Stimulated activated naive B cell treated with anti-CD40 and anti-IgM and Interleukin-4, amounts not matched to agents 10 μg/mL and 1 μg/mL and 100 μg/mL, for 72 hours (primary cell): ENCODE measurements around the gene ADIG.

Experiments
- ATAC-seq, 2 donors: fragments of 150-1000 bp; cut with Tn5 transposase; replicated peaks; 2 replicates each; pipeline ENCODE4 v1.10.0; 2021; ENCODE audit warnings: moderate library complexity in 1 of 2
- DNase-seq: peaks from one replicate; pipeline ENCODE4 v3.0.0; 2021
- H3K27ac Mint-ChIP-seq: one replicate; pipeline ENCODE4 v1.8.0; 2022; ENCODE audit warnings: mild to moderate bottlenecking, mixed read lengths
- H3K27me3 Mint-ChIP-seq, 2 donors: one replicate each; pipeline ENCODE4 v1.8.0; 2022; ENCODE audit warnings: mixed read lengths in 2 of 2
- H3K36me3 Mint-ChIP-seq, 2 donors: one replicate each; pipeline ENCODE4 v1.8.0; 2022; ENCODE audit warnings: mixed read lengths in 2 of 2, mild to moderate bottlenecking in 1 of 2
- H3K4me1 Mint-ChIP-seq, 2 donors: one replicate each; pipeline ENCODE4 v1.8.0; 2022; ENCODE audit warnings: mixed read lengths in 2 of 2, mild to moderate bottlenecking in 1 of 2
- H3K4me3 Mint-ChIP-seq, 2 donors: one replicate each; pipeline ENCODE4 v1.8.0; 2022; ENCODE audit warnings: mild to moderate bottlenecking in 2 of 2, mixed read lengths in 2 of 2, moderate library complexity in 1 of 2
- H3K9me3 Mint-ChIP-seq, 2 donors: one replicate each; pipeline ENCODE4 v1.8.0; 2022; ENCODE audit warnings: mixed read lengths in 2 of 2, mild to moderate bottlenecking in 1 of 2

Gene ADIG

DNA sequence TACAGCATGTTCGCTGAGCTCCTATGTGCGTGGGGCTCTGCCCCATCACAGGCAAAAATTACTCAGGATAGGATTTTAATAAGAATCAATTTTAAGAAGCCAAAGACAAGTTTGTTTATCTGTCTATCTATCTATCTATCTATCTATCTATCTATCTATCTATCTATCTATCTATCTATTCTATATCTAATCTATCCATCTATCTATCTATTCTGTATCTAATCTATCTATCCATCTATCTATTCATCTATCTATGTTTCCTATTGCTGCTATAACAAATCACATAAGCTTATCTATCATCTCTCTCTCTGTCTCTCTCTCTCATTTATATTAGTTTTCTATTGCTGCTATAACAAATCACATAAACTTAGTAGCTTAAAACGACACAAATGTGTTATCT lies 22.3 kb downstream of the ADIG start:
- no peaks in the 10 kb centered on the region for H3K9me3 Mint-ChIP-seq
- ATAC-seq (no peak), DNase-seq (no peak)
- H3K27ac Mint-ChIP-seq: no peak overlapping the region
- H3K4me1 Mint-ChIP-seq: peaks cover 9 to 20% of the 10 kb centered on the region in 2 donors
- H3K36me3 Mint-ChIP-seq: no peaks in the 10 kb centered on the region
- H3K4me3 Mint-ChIP-seq: no peak overlapping the region
- peaks cover 45 to 76% of the 10 kb centered on the region in 2 donors for H3K27me3 Mint-ChIP-seq

GRCh38 chr20:38604873-38605303 lies 23.9 kb downstream of the ADIG start:
- ATAC-seq (no peak), DNase-seq (no peak)
- Mint-ChIP-seq H3K36me3 (no peaks in the 10 kb centered on the region), H3K27me3 (peaks cover 43 to 72% of the 10 kb centered on the region in 2 donors), H3K4me1 (peaks cover 9 to 21% of the 10 kb centered on the region in 2 donors), H3K27ac (no peak overlapping the region), H3K4me3 (no peak overlapping the region), H3K9me3 (no peaks in the 10 kb centered on the region)

DNA sequence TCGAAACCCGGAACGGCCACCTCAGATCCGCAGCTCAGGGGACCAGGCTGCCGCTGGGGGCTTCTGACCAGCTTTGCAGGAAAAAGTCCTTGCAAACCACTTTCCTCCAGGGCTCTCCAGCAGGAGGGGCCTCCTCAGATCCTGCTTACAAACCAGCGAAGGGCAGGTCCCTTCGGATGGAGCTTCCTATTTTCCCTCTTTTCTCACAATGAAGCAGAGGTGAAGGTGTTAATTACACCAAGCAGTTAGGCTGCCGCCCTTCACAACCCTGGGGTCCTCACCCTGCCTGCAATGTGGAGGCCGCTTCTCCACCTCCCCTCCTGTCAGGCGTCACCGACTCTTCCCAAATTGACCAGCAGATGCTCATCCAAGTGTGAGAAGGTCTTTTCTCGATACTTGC lies 26.4 kb downstream of the ADIG start:
- ATAC-seq: no peak
- peaks cover 4 to 6% of the 10 kb centered on the region in 2 donors for H3K4me1 Mint-ChIP-seq
- H3K4me3 Mint-ChIP-seq: no peak overlapping the region
- H3K27me3 Mint-ChIP-seq: peaks cover 30 to 60% of the 10 kb centered on the region in 2 donors
- no peak for DNase-seq
- no peak overlapping the region for H3K27ac Mint-ChIP-seq
- no peaks in the 10 kb centered on the region for H3K9me3 Mint-ChIP-seq
- H3K36me3 Mint-ChIP-seq: no peaks in the 10 kb centered on the region

GRCh38 chr20:38608188-38608587 lies 27.2 kb downstream of the ADIG start:
- H3K9me3 Mint-ChIP-seq: no peaks in the 10 kb centered on the region
- no peaks in the 10 kb centered on the region for H3K36me3 Mint-ChIP-seq
- H3K27ac Mint-ChIP-seq: no peak overlapping the region
- H3K4me1 Mint-ChIP-seq: peaks cover 4 to 5% of the 10 kb centered on the region in 2 donors
- ATAC-seq: no peak
- no peak for DNase-seq
- peaks cover 24 to 56% of the 10 kb centered on the region in 2 donors for H3K27me3 Mint-ChIP-seq
- H3K4me3 Mint-ChIP-seq: no peak overlapping the region

DNA sequence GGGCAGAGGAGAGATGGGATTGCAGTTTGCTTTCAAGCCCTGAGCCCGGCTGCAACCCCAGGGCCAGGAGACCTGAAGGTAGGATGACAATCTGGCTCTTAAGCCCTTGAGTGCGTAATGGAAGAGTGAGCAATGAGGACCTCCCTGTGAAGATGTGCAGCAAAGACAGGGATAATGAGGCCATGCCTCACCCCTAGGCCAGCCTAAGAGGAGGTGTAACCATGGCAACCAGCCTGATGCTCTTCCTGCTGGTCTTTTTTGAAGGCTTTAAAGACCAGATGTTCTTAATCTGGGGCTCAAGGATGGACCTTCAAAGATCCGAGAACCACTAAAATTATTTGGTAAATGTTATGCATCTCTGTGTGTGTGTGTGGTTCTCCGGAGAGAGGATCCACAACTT lies 28.8 kb downstream of the ADIG start:
- H3K4me3 Mint-ChIP-seq: no peak overlapping the region
- DNase-seq (no peak), ATAC-seq (no peak)
- H3K9me3 Mint-ChIP-seq: no peaks in the 10 kb centered on the region
- H3K27me3 Mint-ChIP-seq: peaks cover 16 to 47% of the 10 kb centered on the region in 2 donors
- H3K36me3 Mint-ChIP-seq: no peaks in the 10 kb centered on the region
- H3K4me1 Mint-ChIP-seq: peaks cover 4 to 5% of the 10 kb centered on the region in 2 donors
- H3K27ac Mint-ChIP-seq: no peak overlapping the region

DNA sequence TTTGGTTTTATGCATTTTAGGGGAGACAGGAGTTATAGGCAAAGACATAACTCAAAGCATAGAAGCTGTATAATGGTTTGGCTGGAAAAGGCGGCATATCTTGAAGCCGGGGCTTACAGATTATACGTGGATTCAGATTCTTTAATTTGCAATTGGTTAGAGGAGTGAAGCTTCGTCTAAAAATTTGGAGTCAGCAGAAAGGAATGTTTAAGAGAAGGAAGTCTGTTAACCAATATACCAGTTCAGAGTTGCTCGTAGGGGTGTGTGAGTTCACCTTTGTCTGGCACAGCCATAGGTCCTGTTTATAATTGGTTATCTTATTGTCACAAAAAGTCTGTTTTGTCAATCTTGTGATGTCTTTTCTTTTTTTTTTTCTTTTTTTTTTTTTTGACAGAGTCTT lies 29.5 kb downstream of the ADIG start:
- Mint-ChIP-seq H3K36me3 (no peaks in the 10 kb centered on the region), H3K27me3 (peaks cover 12 to 42% of the 10 kb centered on the region in 2 donors), H3K27ac (no peak overlapping the region), H3K4me1 (peaks cover 4 to 5% of the 10 kb centered on the region in 2 donors), H3K4me3 (no peak overlapping the region), H3K9me3 (no peaks in the 10 kb centered on the region)
- no peak for DNase-seq
- no peak for ATAC-seq

GRCh38 chr20:38612751-38613515 lies 31.9 kb downstream of the ADIG start:
- no peak overlapping the region for H3K4me3 Mint-ChIP-seq
- ATAC-seq (no peak), DNase-seq (no peak)
- no peak overlapping the region for H3K27ac Mint-ChIP-seq
- H3K27me3 Mint-ChIP-seq: peaks cover 20 to 42% of the 10 kb centered on the region in 2 donors
- peaks cover 0 to 5% of the 10 kb centered on the region in 2 donors for H3K4me1 Mint-ChIP-seq
- no peaks in the 10 kb centered on the region for H3K9me3 Mint-ChIP-seq
- no peaks in the 10 kb centered on the region for H3K36me3 Mint-ChIP-seq

DNA sequence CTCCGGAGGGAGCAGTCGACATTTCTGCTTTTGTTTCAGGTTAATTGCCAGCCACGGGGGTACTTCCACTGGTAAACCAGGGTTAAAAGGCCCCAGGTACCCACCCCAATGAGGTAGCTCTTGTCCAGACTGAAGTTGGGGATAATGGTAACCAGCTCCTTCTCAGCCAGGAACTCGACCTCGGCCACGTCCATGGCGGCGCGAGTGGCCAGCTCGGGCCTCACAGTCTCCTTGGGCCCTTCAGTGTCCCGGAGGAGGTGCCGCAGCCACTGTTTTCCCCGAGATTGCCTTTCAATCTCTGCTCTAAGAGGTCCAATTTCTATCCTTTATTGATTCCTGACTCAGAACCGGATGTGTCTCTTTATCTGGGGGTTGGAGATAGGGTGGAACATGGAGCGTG lies 34.3 kb downstream of the ADIG start:
- Mint-ChIP-seq H3K27ac (no peak overlapping the region), H3K4me3 (no peak overlapping the region), H3K9me3 (no peaks in the 10 kb centered on the region), H3K4me1 (no peaks in the 10 kb centered on the region), H3K27me3 (peaks cover 35 to 41% of the 10 kb centered on the region in 2 donors), H3K36me3 (no peaks in the 10 kb centered on the region)
- DNase-seq: no peak
- ATAC-seq: no peak

DNA sequence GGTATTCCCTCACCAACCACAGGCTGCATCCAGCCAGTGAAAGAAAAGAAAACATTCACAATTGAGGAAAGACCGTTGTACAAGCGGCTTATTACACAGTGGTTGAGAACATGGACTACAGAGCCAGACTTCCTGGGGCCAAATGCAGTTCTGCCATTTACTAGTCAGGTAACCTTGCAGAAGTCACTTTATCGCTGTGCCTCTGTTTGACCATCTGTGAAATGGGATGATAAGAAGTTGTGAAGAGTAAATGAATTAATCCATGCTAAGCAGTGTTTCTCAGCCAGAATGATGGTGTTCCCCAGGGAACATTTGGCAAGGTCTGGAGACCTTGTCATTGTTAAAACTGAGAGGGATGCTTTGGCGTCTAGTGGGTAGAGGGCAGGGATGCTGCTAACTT lies 35.5 kb downstream of the ADIG start:
- no peak overlapping the region for H3K27ac Mint-ChIP-seq
- H3K27me3 Mint-ChIP-seq: peaks cover 34 to 43% of the 10 kb centered on the region in 2 donors
- DNase-seq (no peak), ATAC-seq (no peak)
- H3K4me3 Mint-ChIP-seq: no peak overlapping the region
- no peaks in the 10 kb centered on the region for H3K4me1 Mint-ChIP-seq
- H3K9me3 Mint-ChIP-seq: no peaks in the 10 kb centered on the region
- no peaks in the 10 kb centered on the region for H3K36me3 Mint-ChIP-seq

DNA sequence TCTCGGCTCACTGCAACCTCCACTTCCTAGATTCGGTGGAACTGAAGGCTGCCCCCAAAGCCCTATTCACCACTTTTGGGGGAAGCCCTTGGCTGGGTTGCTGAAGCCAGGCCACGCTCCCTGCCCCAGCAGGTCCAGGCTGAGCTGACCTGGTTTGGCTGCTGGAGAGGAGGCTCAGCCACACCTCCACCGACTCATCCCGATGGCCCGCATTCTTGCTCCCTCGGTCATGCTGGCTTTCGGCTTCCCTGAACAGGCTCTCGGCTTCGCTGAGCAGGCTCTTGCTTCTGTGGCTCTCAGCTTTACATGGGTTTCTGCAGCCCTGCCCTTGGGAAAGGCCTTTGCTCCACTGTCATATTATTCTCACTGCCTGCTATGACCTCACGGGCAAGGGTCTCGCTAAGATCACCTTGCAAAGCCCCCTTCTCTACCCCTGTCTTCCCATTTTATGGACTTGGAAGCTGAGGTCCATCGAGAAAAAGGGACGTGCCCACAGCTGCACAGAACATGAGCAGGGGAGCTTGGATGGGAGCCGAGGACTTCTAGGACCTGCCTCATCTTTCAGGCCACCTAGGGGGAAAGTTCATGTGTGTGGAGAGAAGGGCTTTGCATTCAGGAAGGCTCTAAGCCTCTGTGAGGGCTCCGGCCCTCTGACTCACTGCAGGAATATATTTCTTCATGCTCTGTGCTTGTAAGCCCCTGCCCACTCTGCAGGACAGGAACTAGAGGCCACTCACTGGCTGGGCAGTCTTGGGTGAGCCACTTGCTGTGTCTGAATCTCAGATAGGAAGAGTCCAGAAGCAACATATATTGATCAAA lies 36.2 kb downstream of the ADIG start:
- peaks cover 34 to 44% of the 10 kb centered on the region in 2 donors for H3K27me3 Mint-ChIP-seq
- DNase-seq (no peak), ATAC-seq (no peak)
- no peak overlapping the region for H3K4me3 Mint-ChIP-seq
- no peak overlapping the region for H3K27ac Mint-ChIP-seq
- H3K36me3 Mint-ChIP-seq: no peaks in the 10 kb centered on the region
- H3K4me1 Mint-ChIP-seq: no peaks in the 10 kb centered on the region
- H3K9me3 Mint-ChIP-seq: no peaks in the 10 kb centered on the region

DNA sequence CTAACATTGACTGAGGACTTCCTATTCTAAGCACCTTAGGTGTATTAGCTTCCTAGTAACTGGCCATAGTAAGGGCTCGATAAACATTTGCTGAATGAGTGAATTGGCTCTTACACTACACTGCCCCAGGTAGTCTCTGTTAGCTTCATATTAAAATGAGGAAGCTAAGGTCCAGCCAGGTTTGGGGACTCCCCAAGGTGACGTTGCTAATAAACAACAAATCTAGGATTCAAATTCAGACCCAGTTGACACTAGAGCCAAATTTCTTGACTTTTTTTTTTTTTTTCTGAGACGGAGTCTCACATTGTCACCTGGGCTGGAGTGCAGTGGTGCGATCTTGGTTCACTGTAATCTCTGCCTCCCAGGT lies 36.8 kb downstream of the ADIG start:
- DNase-seq (no peak), ATAC-seq (peak in 1 of 2 donors; percentile 39)
- Mint-ChIP-seq H3K27ac (no peak overlapping the region), H3K4me1 (no peaks in the 10 kb centered on the region), H3K27me3 (peaks cover 34 to 43% of the 10 kb centered on the region in 2 donors), H3K4me3 (no peak overlapping the region), H3K9me3 (no peaks in the 10 kb centered on the region), H3K36me3 (no peaks in the 10 kb centered on the region)

DNA sequence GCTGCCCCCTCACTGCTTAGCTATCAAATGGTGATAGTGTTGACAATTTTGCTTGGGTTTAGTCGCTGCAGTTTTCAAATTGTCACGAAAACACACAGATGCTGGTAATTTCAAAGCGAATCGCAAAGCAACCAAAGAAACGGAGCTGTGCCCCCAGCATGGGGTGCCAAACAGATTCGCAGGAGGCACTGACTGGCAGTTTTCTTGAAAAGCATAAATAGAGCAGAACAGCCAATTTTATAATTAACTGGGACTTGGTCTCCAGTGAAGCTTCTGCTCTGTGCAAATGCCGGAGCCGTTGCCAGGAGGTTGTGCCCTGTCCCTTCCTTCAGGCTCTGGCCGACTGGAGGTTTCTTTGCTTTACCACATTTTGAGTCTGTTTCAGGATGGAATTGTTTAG lies 39.4 kb downstream of the ADIG start:
- H3K9me3 Mint-ChIP-seq: peaks cover 0 to 4% of the 10 kb centered on the region in 2 donors
- H3K4me1 Mint-ChIP-seq: no peaks in the 10 kb centered on the region
- ATAC-seq (no peak), DNase-seq (no peak)
- H3K27me3 Mint-ChIP-seq: peaks cover 31 to 36% of the 10 kb centered on the region in 2 donors
- no peak overlapping the region for H3K27ac Mint-ChIP-seq
- H3K36me3 Mint-ChIP-seq: no peaks in the 10 kb centered on the region
- no peak overlapping the region for H3K4me3 Mint-ChIP-seq

DNA sequence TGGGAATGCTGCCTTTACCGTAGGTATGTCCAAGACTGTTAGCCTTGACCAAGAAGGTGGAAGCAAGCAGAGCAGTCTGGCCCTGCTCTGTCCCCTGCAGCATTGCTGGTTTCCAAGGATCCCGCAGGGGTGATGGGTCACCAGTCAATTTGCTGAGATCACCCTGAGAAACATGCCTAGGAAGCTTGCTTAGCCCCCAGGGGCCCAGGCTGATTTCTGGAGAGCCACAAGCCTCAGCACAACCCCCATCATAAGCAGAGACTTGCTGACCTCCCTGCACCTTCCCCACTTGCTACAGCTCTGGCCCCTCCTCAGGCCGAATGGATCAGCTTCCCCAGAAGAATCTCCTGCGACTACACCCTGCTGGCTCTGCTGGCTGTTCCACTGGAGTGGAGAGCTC lies 42.1 kb downstream of the ADIG start:
- Mint-ChIP-seq H3K27me3 (peaks cover 18 to 26% of the 10 kb centered on the region in 2 donors), H3K36me3 (no peaks in the 10 kb centered on the region), H3K27ac (no peak overlapping the region), H3K4me1 (no peaks in the 10 kb centered on the region), H3K9me3 (peaks cover 0 to 4% of the 10 kb centered on the region in 2 donors), H3K4me3 (no peak overlapping the region)
- DNase-seq (no peak), ATAC-seq (no peak)

DNA sequence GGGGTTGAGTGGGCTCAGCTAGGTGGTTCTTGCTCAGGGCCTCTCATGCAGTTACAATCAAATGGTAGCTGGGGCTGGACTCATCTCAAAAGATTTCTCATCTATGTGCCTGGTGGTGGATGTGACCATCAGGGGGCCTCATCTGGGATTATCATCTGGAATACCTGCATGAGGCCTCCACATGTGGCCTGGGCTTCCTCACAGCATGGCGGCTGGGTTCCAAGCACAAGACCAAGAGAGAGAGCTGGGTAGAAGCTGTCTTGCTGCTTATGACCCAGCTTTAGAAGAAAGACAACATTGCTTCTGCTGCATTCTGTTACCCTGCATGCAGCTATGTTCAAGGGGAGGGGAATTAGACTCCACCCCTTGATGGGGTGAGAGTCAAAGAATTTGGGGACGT lies 43.1 kb downstream of the ADIG start:
- no peak overlapping the region for H3K4me3 Mint-ChIP-seq
- no peaks in the 10 kb centered on the region for H3K4me1 Mint-ChIP-seq
- H3K9me3 Mint-ChIP-seq: peaks cover 0 to 4% of the 10 kb centered on the region in 2 donors
- DNase-seq: no peak
- ATAC-seq: no peak
- no peak overlapping the region for H3K27ac Mint-ChIP-seq
- H3K36me3 Mint-ChIP-seq: no peaks in the 10 kb centered on the region
- peaks cover 11 to 21% of the 10 kb centered on the region in 2 donors for H3K27me3 Mint-ChIP-seq

DNA sequence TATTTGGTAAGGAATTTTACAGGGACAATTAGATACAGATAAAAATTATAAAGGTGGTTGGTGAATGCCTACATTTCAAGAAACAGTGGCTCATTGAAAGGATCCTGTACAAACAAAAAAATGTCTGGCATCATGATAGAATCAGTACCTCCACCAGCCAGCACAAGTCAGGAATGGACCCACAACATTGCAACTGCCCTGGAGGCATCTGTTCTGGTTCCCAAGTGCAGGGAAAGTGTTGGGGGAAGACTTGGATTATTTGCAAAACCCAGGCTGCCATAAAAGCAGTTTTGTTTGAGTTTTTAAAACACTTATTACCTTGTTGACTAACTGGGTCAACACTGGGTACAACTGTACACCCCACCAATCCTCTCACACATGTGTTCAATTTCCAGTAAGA lies 44.9 kb downstream of the ADIG start:
- no peak overlapping the region for H3K27ac Mint-ChIP-seq
- H3K27me3 Mint-ChIP-seq: peaks cover 4 to 13% of the 10 kb centered on the region in 2 donors
- no peak for ATAC-seq

More for the DNA sequence above, 44.9 kb downstream of the ADIG start:
- no peak for DNase-seq
- H3K4me3 Mint-ChIP-seq: no peak overlapping the region
- no peaks in the 10 kb centered on the region for H3K36me3 Mint-ChIP-seq
- H3K4me1 Mint-ChIP-seq: no peaks in the 10 kb centered on the region
- peaks cover 0 to 4% of the 10 kb centered on the region in 2 donors for H3K9me3 Mint-ChIP-seq
